ENCODE data around the gene ZBTB7A.

- TF ChIP-seq CTCF (IDR thresholded peaks at IDR 0.05): no peak
- no peak for TF ChIP-seq POLR2A (IDR thresholded peaks at IDR 0.05)
Measured at GRCh38 chr19:4109626-4109945, 42.9 kb upstream of the ZBTB7A start.
